Endothelial cell of umbilical vein (primary cell): ENCODE results near the gene BORCS6. TPM values are rescaled to one million over a fixed set of nuclear protein-coding genes. Genes with fewer than 3 reads are reported as not detected.

Source experiments
- BruUV-seq: library from RNA; stranded (reverse); fragments of 400-500 nt; replicated peaks from 2 replicates; lab custom pipeline; 2021; lab: Mats Ljungman, UMichigan
- CTCF ChIA-PET: fragments of 300-600, 350-600 bp; sonication (Branson Sonifier 250); formaldehyde crosslinking; loops from one replicate; lab custom pipeline; 2021; ENCODE audit warnings: antibody characterized with exemption, inconsistent platforms; lab: Charles Lee
- POLR2A ChIA-PET: fragments of 300-600, 350-600 bp; sonication (Branson Sonifier 250); formaldehyde crosslinking; loops from one replicate; lab custom pipeline; 2021; ENCODE audit warnings: antibody characterized with exemption, inconsistent platforms; lab: Charles Lee
- DNase-seq: peaks from one replicate; pipeline ENCODE4 v3.0.0-alpha.2; 2011; ENCODE audit warnings: low read depth, low spot score
- FAIRE-seq: peaks from 2 replicates; lab custom pipeline; 2011; peaks lifted over from hg19 to GRCh38; lab: Jason Lieb, UNC
- H2AFZ ChIP-seq: 2 replicates; pipeline ENCODE4 v1.6.0; 2012; ENCODE audit warnings: low read depth, low read length, control low read depth, inconsistent platforms
- H3K27ac ChIP-seq: 2 replicates; pipeline ENCODE4 v1.5.1; 2011; ENCODE audit warnings: low read depth, mild to moderate bottlenecking, control low read depth, low read length, moderate library complexity; ENCODE audit not compliant: insufficient read depth
- H3K27me3 ChIP-seq, 2 experiments: 2 replicates each; pipeline versions ENCODE4 v1.6.0 to v1.6.1; 2011; ENCODE audit warnings: low read length in 2 of 2, mixed read lengths in 1 of 2; ENCODE audit not compliant: control insufficient read depth in 2 of 2, insufficient read depth in 2 of 2
- H3K36me3 ChIP-seq, 2 experiments: 2 replicates in 1 of 2; 3 replicates in 1 of 2; pipeline ENCODE4 v1.5.1; 2011; ENCODE audit warnings: low read length in 2 of 2, mild to moderate bottlenecking in 1 of 2, moderate library complexity in 1 of 2; ENCODE audit not compliant: control insufficient read depth in 2 of 2, insufficient read depth in 2 of 2; ENCODE audit errors: extremely low read depth in 1 of 2
- H3K4me1 ChIP-seq: 3 replicates; pipeline ENCODE4 v1.5.1; 2011; ENCODE audit warnings: mild to moderate bottlenecking, low read length; ENCODE audit not compliant: control insufficient read depth, insufficient read depth; ENCODE audit errors: extremely low read depth
- H3K4me2 ChIP-seq: 2 replicates; pipeline ENCODE4 v1.6.1; 2011; ENCODE audit warnings: low read length, control low read depth, mixed read lengths; ENCODE audit not compliant: insufficient read depth
- H3K4me3 ChIP-seq, 3 experiments: fragments of 200-600 bp in 1 of 3; sonication (generic), shearing (Covaris generic) in 1 of 3; replicated peaks in 1 of 3; 2 replicates each; pipeline ENCODE4 v1.5.1; 2011 to 2016; ENCODE audit warnings: control low read depth in 3 of 3, low read length in 3 of 3, mild to moderate bottlenecking in 2 of 3, inconsistent platforms in 1 of 3, low read depth in 1 of 3, moderate library complexity in 1 of 3; ENCODE audit not compliant: insufficient read depth in 1 of 3
- H3K79me2 ChIP-seq: 2 replicates; pipeline ENCODE4 v1.6.0; 2012; ENCODE audit warnings: low read length, inconsistent platforms; ENCODE audit not compliant: control insufficient read depth, insufficient read depth
- H3K9ac ChIP-seq: replicated peaks from 2 replicates; pipeline ENCODE3; 2011; ENCODE audit warnings: low read length, control low read depth; ENCODE audit not compliant: insufficient read depth; ENCODE audit errors: extremely low read depth
- H3K9me1 ChIP-seq: replicated peaks from 3 replicates; pipeline ENCODE4 v1.6.0; 2011; ENCODE audit warnings: mild to moderate bottlenecking, low read length; ENCODE audit not compliant: control insufficient read depth, insufficient read depth; ENCODE audit errors: extremely low read depth
- H3K9me3 ChIP-seq: replicated peaks from 2 replicates; pipeline ENCODE4 v1.5.1; 2012; ENCODE audit warnings: low read length, inconsistent platforms; ENCODE audit not compliant: control insufficient read depth, insufficient read depth
- H4K20me1 ChIP-seq: replicated peaks from 2 replicates; pipeline ENCODE3; 2011; ENCODE audit warnings: mild to moderate bottlenecking, low read length; ENCODE audit not compliant: control insufficient read depth, insufficient read depth; ENCODE audit errors: extremely low read depth
- EZH2 ChIP-seq: IDR thresholded peaks from 2 replicates; pipeline ENCODE4 v1.6.1; 2012; ENCODE audit warnings: borderline replicate concordance, low read depth, mild to moderate bottlenecking, moderate library complexity, low read length, inconsistent platforms; ENCODE audit not compliant: severe bottlenecking
- FOS ChIP-seq: IDR thresholded peaks from 2 replicates; pipeline ENCODE4 v1.6.1; 2011; ENCODE audit warnings: mild to moderate bottlenecking, low read length, moderate library complexity, borderline replicate concordance; ENCODE audit not compliant: insufficient read depth
- GATA2 ChIP-seq: IDR thresholded peaks from 2 replicates; pipeline ENCODE4 v1.7.0; 2011; ENCODE audit warnings: low read depth, mild to moderate bottlenecking, moderate library complexity, mixed read lengths, low read length; ENCODE audit not compliant: insufficient read length, insufficient read depth
- JUN ChIP-seq: IDR thresholded peaks from 2 replicates; pipeline ENCODE4 v1.6.1; 2011; ENCODE audit warnings: borderline replicate concordance, low read depth; ENCODE audit not compliant: insufficient read length, insufficient read depth
- MAX ChIP-seq: IDR thresholded peaks from 2 replicates; pipeline ENCODE4 v1.6.1; 2011; ENCODE audit not compliant: insufficient read depth, insufficient read length
- MYC ChIP-seq: IDR thresholded peaks from one replicate; pipeline ENCODE4 v1.6.1; 2011; ENCODE audit warnings: mild to moderate bottlenecking, low read depth, low read length
- POLR2A ChIP-seq: IDR thresholded peaks from 2 replicates; pipeline ENCODE4 v1.6.1; 2012; ENCODE audit warnings: low read depth, mild to moderate bottlenecking, control low read depth, low read length
- POLR2AphosphoS5 ChIP-seq: IDR thresholded peaks from 2 replicates; pipeline ENCODE4 v1.6.1; 2012; ENCODE audit warnings: low read depth, mild to moderate bottlenecking, control low read depth, low read length, moderate library complexity; ENCODE audit not compliant: insufficient read depth
- dilution Hi-C: fragments of 300-500 bp; cut with MboI; formaldehyde crosslinking; loops from one replicate; pipeline ENCODE4 v1.15.0; 2019; ENCODE audit warnings: low sequenced_read_pairs; ENCODE audit not compliant: extremely low pct_ligation_motif_present
- intact Hi-C: fragments of 100-400 bp; cut with micrococcal nuclease; formaldehyde crosslinking; loops from one replicate; pipeline ENCODE4 v1.10.0; 2022
- polyA plus RNA-seq, 4 experiments: library from polyadenylated mRNA; depleted of rRNA in 3 of 4; stranded (reverse) in 3 of 4; unstranded in 1 of 4; fragments of >200 nt; gene quantifications; 2 replicates each; pipeline versions ENCODE4 v1.2.1 to v1.2.3, GENCODE V29; 2011 to 2012; ENCODE audit warnings: missing spikeins in 1 of 4
- total RNA-seq: library from RNA; stranded (reverse); gene quantifications from 2 replicates; pipeline ENCODE4 v1.2.3, GENCODE V29; 2021
- TF ChIP-seq, protein P1 (sequence below), 2 donors: IDR thresholded peaks; 1 replicate in 1 of 2; 2 replicates in 1 of 2; pipeline ENCODE4 v1.5.1; 2011; ENCODE audit warnings: low read length in 2 of 2, mild to moderate bottlenecking in 2 of 2, moderate library complexity in 2 of 2, control low read depth in 1 of 2, inconsistent platforms in 1 of 2, low read depth in 1 of 2; ENCODE audit not compliant: insufficient read depth in 1 of 2; ENCODE audit errors: extremely low read depth in 1 of 2

The BORCS6 gene
- total and polyA plus RNA-seq, 2 donors (not counting 3 experiments of a cell fraction or from before 2014, with no cell fraction given), result 8.0 to 9.0 TPM

GRCh38 chr17:8141741-8142140, 48.2 kb downstream of the BORCS6 start:
- DNase-seq (no peak), FAIRE-seq (no peak)
- H3K9me3 ChIP-seq, result no peaks in the 10 kb centered on the region
- H3K9ac ChIP-seq, result no peak overlapping the region
- peaks cover 14% of the 10 kb centered on the region for H3K4me1 ChIP-seq
- TF ChIP-seq, protein P1, sequence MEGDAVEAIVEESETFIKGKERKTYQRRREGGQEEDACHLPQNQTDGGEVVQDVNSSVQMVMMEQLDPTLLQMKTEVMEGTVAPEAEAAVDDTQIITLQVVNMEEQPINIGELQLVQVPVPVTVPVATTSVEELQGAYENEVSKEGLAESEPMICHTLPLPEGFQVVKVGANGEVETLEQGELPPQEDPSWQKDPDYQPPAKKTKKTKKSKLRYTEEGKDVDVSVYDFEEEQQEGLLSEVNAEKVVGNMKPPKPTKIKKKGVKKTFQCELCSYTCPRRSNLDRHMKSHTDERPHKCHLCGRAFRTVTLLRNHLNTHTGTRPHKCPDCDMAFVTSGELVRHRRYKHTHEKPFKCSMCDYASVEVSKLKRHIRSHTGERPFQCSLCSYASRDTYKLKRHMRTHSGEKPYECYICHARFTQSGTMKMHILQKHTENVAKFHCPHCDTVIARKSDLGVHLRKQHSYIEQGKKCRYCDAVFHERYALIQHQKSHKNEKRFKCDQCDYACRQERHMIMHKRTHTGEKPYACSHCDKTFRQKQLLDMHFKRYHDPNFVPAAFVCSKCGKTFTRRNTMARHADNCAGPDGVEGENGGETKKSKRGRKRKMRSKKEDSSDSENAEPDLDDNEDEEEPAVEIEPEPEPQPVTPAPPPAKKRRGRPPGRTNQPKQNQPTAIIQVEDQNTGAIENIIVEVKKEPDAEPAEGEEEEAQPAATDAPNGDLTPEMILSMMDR (IDR thresholded peaks at IDR 0.05; ENCODE audit: extremely low read depth in 1 of 2, insufficient read depth in 1 of 2, low read depth in 1 of 2, low read length in 2 of 2), result no peak
- TF ChIP-seq POLR2A, result no peak
- TF ChIP-seq MYC, result no peak
- TF ChIP-seq GATA2, result no peak
- no peak for TF ChIP-seq FOS
- TF ChIP-seq JUN, result no peak
- H3K27ac ChIP-seq, result no peak overlapping the region
- no TSS peak for BruUV-seq
- no peak overlapping the region for H2AFZ ChIP-seq
- H3K27me3 ChIP-seq, result no peaks in the 10 kb centered on the region
- intact Hi-C loops, result no loop called here
- H3K4me2 ChIP-seq, result no peak overlapping the region
- CTCF ChIA-PET, result interaction anchor here (3.4 to 5.6 kb wide), 2 partner anchors 9 to 17 kb away, joined by 28 to 72 read pairs; partner anchors contain the start of gene PER1
- no peaks in the 10 kb centered on the region for H3K9me1 ChIP-seq
- H3K79me2 ChIP-seq, result no peaks in the 10 kb centered on the region
- dilution Hi-C loops, result no loop called here
- POLR2A ChIA-PET, result interaction anchor here (0.8 kb wide), 1 partner anchor 31 kb away, joined by 3 read pairs; no protein-coding TSS in a partner anchor
- H3K4me3 ChIP-seq, result no peak overlapping the region
- H4K20me1 ChIP-seq, result no peaks in the 10 kb centered on the region
- H3K36me3 ChIP-seq, result peaks cover 0 to 48% of the 10 kb centered on the region in 2 experiments

DNA sequence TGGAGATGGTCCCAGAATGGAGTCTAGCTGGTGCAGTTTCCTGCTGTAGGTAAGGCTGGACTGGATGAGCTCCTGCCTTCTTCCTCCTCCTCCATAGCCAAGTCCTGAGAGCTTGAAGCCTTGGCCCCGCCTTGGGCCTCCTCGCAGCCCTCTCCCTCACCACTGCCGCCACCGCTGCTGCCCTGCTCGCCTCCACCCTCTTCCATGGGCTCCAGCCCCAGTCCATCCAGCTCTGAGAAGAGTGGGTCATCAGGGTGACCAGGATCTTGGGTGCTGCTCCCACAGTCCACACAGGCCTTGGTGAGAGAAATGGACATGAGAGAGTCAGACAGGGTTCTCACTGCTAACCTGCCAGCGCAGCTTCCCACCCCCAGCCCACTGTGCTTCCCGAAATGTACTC, 48.9 kb downstream of the BORCS6 start:
- BruUV-seq, result no TSS peak
- H4K20me1 ChIP-seq, result no peaks in the 10 kb centered on the region
- ChIA-PET CTCF (interaction anchor here (3.4 to 5.6 kb wide), 2 partner anchors 10 to 18 kb away, joined by 28 to 72 read pairs; partner anchors contain the start of gene PER1), POLR2A (interaction anchor here (0.8 kb wide), 1 partner anchor 32 kb away, joined by 3 read pairs; no protein-coding TSS in a partner anchor)
- dilution Hi-C loops, result no loop called here
- no peak overlapping the region for H2AFZ ChIP-seq
- intact Hi-C loops, result no loop called here
- FAIRE-seq (no peak), DNase-seq (no peak)
- H3K79me2 ChIP-seq, result no peaks in the 10 kb centered on the region
- H3K4me2 ChIP-seq, result no peak overlapping the region
- H3K4me3 ChIP-seq, result no peak overlapping the region
- no peaks in the 10 kb centered on the region for H3K9me3 ChIP-seq
- no peaks in the 10 kb centered on the region for H3K27me3 ChIP-seq
- H3K9ac ChIP-seq, result no peak overlapping the region
- TF ChIP-seq POLR2A, result no peak
- TF ChIP-seq MYC, result no peak
- no peak for TF ChIP-seq MAX
- TF ChIP-seq JUN, result no peak
- no peak for TF ChIP-seq EZH2
- no peak for TF ChIP-seq GATA2
- no peak for TF ChIP-seq POLR2AphosphoS5
- TF ChIP-seq, protein P1 (IDR thresholded peaks at IDR 0.05; ENCODE audit: extremely low read depth in 1 of 2, insufficient read depth in 1 of 2, low read depth in 1 of 2, low read length in 2 of 2), result no peak
- no peak for TF ChIP-seq FOS
- H3K9me1 ChIP-seq, result no peaks in the 10 kb centered on the region
- H3K36me3 ChIP-seq, result peaks cover 0 to 41% of the 10 kb centered on the region in 2 experiments
- H3K27ac ChIP-seq, result no peak overlapping the region
- H3K4me1 ChIP-seq, result peaks cover 14% of the 10 kb centered on the region
